HepG2 (cell line): ENCODE data around the gene ABCC8. TPM values are rescaled to one million over a fixed set of nuclear protein-coding genes. Genes with fewer than 3 reads are reported as not detected.

Source experiments
- FOSL1 ChIP-seq: sonication (generic); formaldehyde crosslinking; IDR thresholded peaks from 2 replicates; pipeline ENCODE4 v1.9.0; 2021; ENCODE audit warnings: missing genetic modification reagents, borderline replicate concordance
- HNF1B ChIP-seq: sonication (generic); formaldehyde crosslinking; IDR thresholded peaks from 2 replicates; pipeline ENCODE4 v1.5.1; 2020; ENCODE audit warnings: mild to moderate bottlenecking, moderate library complexity, missing genetic modification reagents
- TP53 ChIP-seq: sonication (generic); formaldehyde crosslinking; conservative IDR thresholded peaks from 2 replicates; pipeline ENCODE4 v1.4.0; 2020; ENCODE audit warnings: missing genetic modification reagents
- ZBTB2 ChIP-seq: sonication (generic); formaldehyde crosslinking; IDR thresholded peaks from 2 replicates; pipeline ENCODE4 v1.8.0; 2022; ENCODE audit warnings: low read depth, missing genetic modification reagents
- ZBTB21 ChIP-seq: sonication (generic); formaldehyde crosslinking; IDR thresholded peaks from 2 replicates; pipeline ENCODE4 v1.4.0; 2020; ENCODE audit warnings: missing genetic modification reagents
- polyA plus RNA-seq, 8 experiments: library from polyadenylated mRNA; depleted of rRNA in 3 of 8; stranded (reverse) in 7 of 8; unstranded in 1 of 8; fragments of >200 nt; fragmentation: Illumina TruSeq in 4 of 8; extraction: Trizol in 4 of 8; gene quantifications; 2 replicates each; pipeline versions ENCODE4 v1.2.1 to v1.2.3, GENCODE V29; 2011 to 2016; ENCODE audit warnings: low read depth in 4 of 8, missing spikeins in 1 of 8, mixed read lengths in 1 of 8; ENCODE audit not compliant: insufficient read depth in 1 of 8
- total RNA-seq, 5 experiments: library from RNA; depleted of rRNA; stranded (reverse); fragments of >200 nt; fragmentation: Illumina TruSeq; extraction: Trizol; gene quantifications; 2 replicates each; pipeline ENCODE4 v1.2.3, GENCODE V29; 2016; ENCODE audit warnings: low read depth in 1 of 5
- TF ChIP-seq, protein P1 (sequence below): IDR thresholded peaks from 2 replicates; pipeline ENCODE4 v1.6.1; 2016; ENCODE audit warnings: low read depth, missing genetic modification reagents, missing compliant biosample characterization

Gene ABCC8
- total and polyA plus RNA-seq, 2 of the 13 experiments (the other 11 are each of a cell fraction or from before 2014, with no cell fraction given), result not detected

GRCh38 chr11:17389211-17389956 is 87.3 kb downstream of the ABCC8 start (continued):
- TF ChIP-seq TP53 (CRISPR knock-in tag) (no peak), ZBTB2 (CRISPR knock-in tag) (peak; percentile 50; the same call in 1 of the 2 replicates), FOSL1 (no peak), HNF1B (CRISPR knock-in tag) (peak; percentile 27; the same call in 1 of the 2 replicates), ZBTB21 (CRISPR knock-in tag) (no peak)
- TF ChIP-seq, protein P1, sequence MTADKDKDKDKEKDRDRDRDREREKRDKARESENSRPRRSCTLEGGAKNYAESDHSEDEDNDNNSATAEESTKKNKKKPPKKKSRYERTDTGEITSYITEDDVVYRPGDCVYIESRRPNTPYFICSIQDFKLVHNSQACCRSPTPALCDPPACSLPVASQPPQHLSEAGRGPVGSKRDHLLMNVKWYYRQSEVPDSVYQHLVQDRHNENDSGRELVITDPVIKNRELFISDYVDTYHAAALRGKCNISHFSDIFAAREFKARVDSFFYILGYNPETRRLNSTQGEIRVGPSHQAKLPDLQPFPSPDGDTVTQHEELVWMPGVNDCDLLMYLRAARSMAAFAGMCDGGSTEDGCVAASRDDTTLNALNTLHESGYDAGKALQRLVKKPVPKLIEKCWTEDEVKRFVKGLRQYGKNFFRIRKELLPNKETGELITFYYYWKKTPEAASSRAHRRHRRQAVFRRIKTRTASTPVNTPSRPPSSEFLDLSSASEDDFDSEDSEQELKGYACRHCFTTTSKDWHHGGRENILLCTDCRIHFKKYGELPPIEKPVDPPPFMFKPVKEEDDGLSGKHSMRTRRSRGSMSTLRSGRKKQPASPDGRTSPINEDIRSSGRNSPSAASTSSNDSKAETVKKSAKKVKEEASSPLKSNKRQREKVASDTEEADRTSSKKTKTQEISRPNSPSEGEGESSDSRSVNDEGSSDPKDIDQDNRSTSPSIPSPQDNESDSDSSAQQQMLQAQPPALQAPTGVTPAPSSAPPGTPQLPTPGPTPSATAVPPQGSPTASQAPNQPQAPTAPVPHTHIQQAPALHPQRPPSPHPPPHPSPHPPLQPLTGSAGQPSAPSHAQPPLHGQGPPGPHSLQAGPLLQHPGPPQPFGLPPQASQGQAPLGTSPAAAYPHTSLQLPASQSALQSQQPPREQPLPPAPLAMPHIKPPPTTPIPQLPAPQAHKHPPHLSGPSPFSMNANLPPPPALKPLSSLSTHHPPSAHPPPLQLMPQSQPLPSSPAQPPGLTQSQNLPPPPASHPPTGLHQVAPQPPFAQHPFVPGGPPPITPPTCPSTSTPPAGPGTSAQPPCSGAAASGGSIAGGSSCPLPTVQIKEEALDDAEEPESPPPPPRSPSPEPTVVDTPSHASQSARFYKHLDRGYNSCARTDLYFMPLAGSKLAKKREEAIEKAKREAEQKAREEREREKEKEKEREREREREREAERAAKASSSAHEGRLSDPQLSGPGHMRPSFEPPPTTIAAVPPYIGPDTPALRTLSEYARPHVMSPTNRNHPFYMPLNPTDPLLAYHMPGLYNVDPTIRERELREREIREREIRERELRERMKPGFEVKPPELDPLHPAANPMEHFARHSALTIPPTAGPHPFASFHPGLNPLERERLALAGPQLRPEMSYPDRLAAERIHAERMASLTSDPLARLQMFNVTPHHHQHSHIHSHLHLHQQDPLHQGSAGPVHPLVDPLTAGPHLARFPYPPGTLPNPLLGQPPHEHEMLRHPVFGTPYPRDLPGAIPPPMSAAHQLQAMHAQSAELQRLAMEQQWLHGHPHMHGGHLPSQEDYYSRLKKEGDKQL, result no peak
